ENCODE results near the gene MYG1.

DNA sequence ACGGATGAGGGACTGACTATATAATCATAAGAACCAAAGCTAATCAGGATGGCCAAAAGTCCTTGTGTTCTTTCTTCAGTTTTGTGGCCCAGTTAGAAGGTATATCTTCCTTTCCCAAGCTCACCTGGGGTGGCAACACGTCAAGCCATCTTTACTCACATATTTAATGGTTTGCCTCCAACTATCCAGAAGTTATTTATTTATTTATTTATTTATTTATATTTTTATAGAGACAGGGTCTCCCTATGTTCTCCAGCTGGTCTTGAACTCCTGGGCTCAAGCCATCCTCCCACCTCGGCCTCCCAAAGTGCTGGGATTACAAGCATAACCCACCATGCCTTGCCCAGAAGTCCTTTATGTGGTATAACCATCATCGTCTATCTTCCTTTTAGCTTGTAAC lies 48.4 kb downstream of the MYG1 start:
- TF ChIP-seq, protein P1, sequence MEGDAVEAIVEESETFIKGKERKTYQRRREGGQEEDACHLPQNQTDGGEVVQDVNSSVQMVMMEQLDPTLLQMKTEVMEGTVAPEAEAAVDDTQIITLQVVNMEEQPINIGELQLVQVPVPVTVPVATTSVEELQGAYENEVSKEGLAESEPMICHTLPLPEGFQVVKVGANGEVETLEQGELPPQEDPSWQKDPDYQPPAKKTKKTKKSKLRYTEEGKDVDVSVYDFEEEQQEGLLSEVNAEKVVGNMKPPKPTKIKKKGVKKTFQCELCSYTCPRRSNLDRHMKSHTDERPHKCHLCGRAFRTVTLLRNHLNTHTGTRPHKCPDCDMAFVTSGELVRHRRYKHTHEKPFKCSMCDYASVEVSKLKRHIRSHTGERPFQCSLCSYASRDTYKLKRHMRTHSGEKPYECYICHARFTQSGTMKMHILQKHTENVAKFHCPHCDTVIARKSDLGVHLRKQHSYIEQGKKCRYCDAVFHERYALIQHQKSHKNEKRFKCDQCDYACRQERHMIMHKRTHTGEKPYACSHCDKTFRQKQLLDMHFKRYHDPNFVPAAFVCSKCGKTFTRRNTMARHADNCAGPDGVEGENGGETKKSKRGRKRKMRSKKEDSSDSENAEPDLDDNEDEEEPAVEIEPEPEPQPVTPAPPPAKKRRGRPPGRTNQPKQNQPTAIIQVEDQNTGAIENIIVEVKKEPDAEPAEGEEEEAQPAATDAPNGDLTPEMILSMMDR (IDR thresholded peaks at IDR 0.05) = no peak
- TF ChIP-seq POLR2A (IDR thresholded peaks at IDR 0.05) = no peak
